Measurements from ENCODE around the gene SPG21. TPM values are rescaled to one million over a fixed set of nuclear protein-coding genes. Genes with fewer than 3 reads are reported as not detected.
"Not testable (repeated sequence)": the region's sequence is repeated elsewhere in the genome, so short reads cannot be mapped to it uniquely, and the experiment has no call there.

SPG21 gene
- total RNA-seq, 1 donor, result 92.4 TPM

DNA sequence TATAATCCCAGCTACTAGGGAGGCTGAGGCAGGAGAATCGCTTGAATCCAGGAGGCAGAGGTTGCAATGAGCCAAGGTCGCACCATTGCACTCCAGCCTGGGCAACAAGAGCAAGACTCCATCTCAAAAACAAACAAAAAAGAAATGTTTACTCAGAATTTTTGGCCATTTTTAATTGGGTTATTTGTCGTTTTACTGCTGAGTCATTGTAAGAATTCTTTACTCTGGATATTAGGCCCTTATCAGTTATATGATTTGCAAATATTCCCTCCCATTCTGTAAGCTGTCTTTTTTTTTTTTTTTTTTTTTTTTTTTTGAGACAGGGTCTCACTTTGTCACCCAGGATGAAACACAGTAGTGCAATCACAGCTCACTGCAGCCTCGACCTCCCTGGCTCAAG, 21.5 kb upstream of the SPG21 start:
- H3K4me3 ChIP-seq (ENCODE audit: low read length); H3K9me3 ChIP-seq (ENCODE audit: low read depth, low read length); H3K27me3 ChIP-seq (ENCODE audit: insufficient read depth, low read length); H3K4me1 ChIP-seq (ENCODE audit: insufficient read depth, low read length): not testable (repeated sequence)

DNA sequence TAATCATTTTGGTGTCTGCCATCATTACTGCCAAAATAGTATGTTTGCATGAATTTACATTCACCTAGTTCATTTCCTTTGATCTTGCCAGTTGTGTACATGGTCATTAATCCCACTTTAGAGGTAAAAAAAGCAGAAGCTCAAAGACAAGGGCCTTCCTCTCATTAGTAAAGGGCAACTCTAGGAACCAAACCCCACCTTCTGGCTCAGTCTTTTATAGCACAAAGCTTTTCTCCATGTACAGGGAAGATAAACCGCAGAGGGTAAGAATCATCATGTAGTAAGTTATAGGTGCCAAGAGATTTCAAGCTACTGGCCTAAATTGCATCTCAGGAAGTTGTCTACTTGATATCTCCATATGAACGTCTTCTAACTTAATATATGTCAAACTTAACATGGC, 19.3 kb upstream of the SPG21 start:
- H3K4me3 ChIP-seq (ENCODE audit: low read length), result no peak overlapping the region
- no peaks in the 10 kb centered on the region for H3K27me3 ChIP-seq (ENCODE audit: insufficient read depth, low read length)
- peaks cover 5% of the 10 kb centered on the region for H3K4me1 ChIP-seq (ENCODE audit: insufficient read depth, low read length)
- no peaks in the 10 kb centered on the region for H3K9me3 ChIP-seq (ENCODE audit: low read depth, low read length)

DNA sequence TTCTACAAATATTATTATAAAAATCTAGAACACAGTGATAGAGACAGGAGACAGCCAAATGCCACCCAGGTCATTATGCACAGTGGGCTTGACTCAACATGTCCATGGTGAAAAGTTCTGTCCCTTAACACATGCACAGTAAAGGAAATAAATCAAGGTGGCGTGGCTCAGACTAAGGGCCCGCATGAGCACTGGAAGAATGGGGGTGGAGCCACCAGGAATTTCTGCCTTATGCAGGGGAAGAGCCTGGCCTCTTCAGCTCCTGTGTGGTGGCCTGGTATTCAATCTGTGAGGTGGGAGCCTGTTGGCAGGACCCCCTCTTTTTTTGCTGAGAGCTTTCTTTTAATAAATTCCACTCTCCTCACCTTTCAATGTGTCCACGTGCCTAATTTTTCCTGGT, 17.2 kb upstream of the SPG21 start:
- Histone ChIP-seq H3K9me3 (ENCODE audit: low read depth, low read length) (no peaks in the 10 kb centered on the region), H3K4me3 (ENCODE audit: low read length) (no peak overlapping the region), H3K4me1 (ENCODE audit: insufficient read depth, low read length) (peaks cover 5% of the 10 kb centered on the region), H3K27me3 (ENCODE audit: insufficient read depth, low read length) (no peaks in the 10 kb centered on the region)

DNA sequence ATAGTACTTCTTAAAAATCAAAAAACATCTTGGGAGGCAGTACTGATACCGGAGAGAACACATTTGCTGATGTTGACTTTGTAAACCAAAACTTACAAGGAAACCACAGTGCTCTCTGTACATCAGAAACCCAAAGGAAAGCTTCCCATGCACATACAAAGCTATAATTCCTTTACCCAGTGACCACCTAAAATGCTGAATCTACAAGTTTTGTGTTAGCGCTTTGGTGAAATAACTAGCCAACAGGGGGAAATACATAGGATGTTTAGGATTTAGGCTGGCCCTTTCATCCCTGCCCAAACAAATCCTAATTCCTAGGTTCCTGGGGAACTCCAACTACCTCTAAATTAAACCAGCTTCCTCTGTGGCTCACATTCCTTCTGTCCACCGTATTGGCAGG, 15.3 kb upstream of the SPG21 start:
- H3K4me1 ChIP-seq (ENCODE audit: insufficient read depth, low read length), result no peaks in the 10 kb centered on the region
- H3K27me3 ChIP-seq (ENCODE audit: insufficient read depth, low read length), result no peaks in the 10 kb centered on the region
- H3K9me3 ChIP-seq (ENCODE audit: low read depth, low read length), result no peaks in the 10 kb centered on the region
- no peak overlapping the region for H3K4me3 ChIP-seq (ENCODE audit: low read length)

- no peaks in the 10 kb centered on the region for H3K4me1 ChIP-seq (ENCODE audit: insufficient read depth, low read length)
- no peaks in the 10 kb centered on the region for H3K27me3 ChIP-seq (ENCODE audit: insufficient read depth, low read length)
- no peak overlapping the region for H3K4me3 ChIP-seq (ENCODE audit: low read length)
- no peaks in the 10 kb centered on the region for H3K9me3 ChIP-seq (ENCODE audit: low read depth, low read length)
Measured at GRCh38 chr15:64997745-64998375, 8.1 kb upstream of the SPG21 start.

- no peaks in the 10 kb centered on the region for H3K4me1 ChIP-seq (ENCODE audit: insufficient read depth, low read length)
- H3K27me3 ChIP-seq (ENCODE audit: insufficient read depth, low read length), result no peaks in the 10 kb centered on the region
- no peak overlapping the region for H3K4me3 ChIP-seq (ENCODE audit: low read length)
- H3K9me3 ChIP-seq (ENCODE audit: low read depth, low read length), result no peaks in the 10 kb centered on the region
Measured at GRCh38 chr15:64997066-64997465, 7.4 kb upstream of the SPG21 start.

DNA sequence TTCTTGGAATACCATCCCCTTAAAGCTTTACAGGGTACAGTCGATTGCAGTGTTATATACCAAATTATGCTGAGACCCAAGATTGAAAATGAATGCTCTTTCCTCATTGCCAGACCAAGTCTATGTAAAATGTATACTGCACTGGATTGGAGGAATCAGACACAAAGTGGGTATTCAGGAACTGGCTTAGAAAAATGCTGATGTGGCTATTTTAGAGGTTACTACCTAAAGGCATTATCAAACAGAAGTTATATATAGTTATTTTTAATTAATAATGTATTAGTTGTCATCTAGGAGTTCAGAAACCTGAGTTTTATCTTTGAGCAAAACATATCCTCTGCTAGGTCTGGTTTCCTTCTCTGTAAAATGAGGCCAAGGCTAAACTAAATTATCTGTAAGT, 3.6 kb upstream of the SPG21 start:
- H3K4me1 ChIP-seq (ENCODE audit: insufficient read depth, low read length), result peaks cover 15% of the 10 kb centered on the region
- no peaks in the 10 kb centered on the region for H3K9me3 ChIP-seq (ENCODE audit: low read depth, low read length)
- H3K27me3 ChIP-seq (ENCODE audit: insufficient read depth, low read length), result no peaks in the 10 kb centered on the region
- no peak overlapping the region for H3K4me3 ChIP-seq (ENCODE audit: low read length)

GRCh38 chr15:64991536-64992135, 1.9 kb upstream of the SPG21 start:
- H3K4me3 ChIP-seq (ENCODE audit: low read length), result no peak overlapping the region
- H3K9me3 ChIP-seq (ENCODE audit: low read depth, low read length), result no peaks in the 10 kb centered on the region
- H3K4me1 ChIP-seq (ENCODE audit: insufficient read depth, low read length), result peaks cover 28% of the 10 kb centered on the region
- no peaks in the 10 kb centered on the region for H3K27me3 ChIP-seq (ENCODE audit: insufficient read depth, low read length)

DNA sequence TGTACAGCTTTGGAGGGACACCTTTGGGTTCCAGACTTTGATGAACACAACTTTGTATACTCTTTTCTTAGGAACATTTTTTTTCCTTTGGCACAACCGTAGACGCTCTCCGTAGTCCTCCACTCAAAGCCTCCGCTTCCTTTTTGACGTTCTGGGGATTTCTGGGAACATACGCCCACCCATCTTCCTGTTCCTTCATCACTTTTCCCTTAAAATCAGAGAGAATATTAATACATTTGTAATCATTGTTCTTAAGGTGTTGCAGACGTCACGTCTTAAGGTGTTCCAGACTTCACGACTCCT, 405 bp upstream of the SPG21 start:
- peak overlapping the region; percentile 94 for H3K4me3 ChIP-seq (ENCODE audit: low read length)
- no peaks in the 10 kb centered on the region for H3K27me3 ChIP-seq (ENCODE audit: insufficient read depth, low read length)
- no peaks in the 10 kb centered on the region for H3K9me3 ChIP-seq (ENCODE audit: low read depth, low read length)
- peaks cover 42% of the 10 kb centered on the region for H3K4me1 ChIP-seq (ENCODE audit: insufficient read depth, low read length)

- no peaks in the 10 kb centered on the region for H3K27me3 ChIP-seq (ENCODE audit: insufficient read depth, low read length)
- peaks cover 62% of the 10 kb centered on the region for H3K4me1 ChIP-seq (ENCODE audit: insufficient read depth, low read length)
- H3K4me3 ChIP-seq (ENCODE audit: low read length), result no peak overlapping the region
- no peaks in the 10 kb centered on the region for H3K9me3 ChIP-seq (ENCODE audit: low read depth, low read length)
Measured at GRCh38 chr15:64987136-64987535, 2.6 kb downstream of the SPG21 start.

- Histone ChIP-seq H3K4me3 (ENCODE audit: low read length) (peak overlapping the region; percentile 1), H3K4me1 (ENCODE audit: insufficient read depth, low read length) (peaks cover 66% of the 10 kb centered on the region)
Measured at GRCh38 chr15:64985366-64986033, 4.2 kb downstream of the SPG21 start.

GRCh38 chr15:64982472-64982871, 7.2 kb downstream of the SPG21 start:
- Histone ChIP-seq H3K4me3 (ENCODE audit: low read length) (no peak overlapping the region), H3K9me3 (ENCODE audit: low read depth, low read length) (no peaks in the 10 kb centered on the region), H3K4me1 (ENCODE audit: insufficient read depth, low read length) (peaks cover 44% of the 10 kb centered on the region), H3K27me3 (ENCODE audit: insufficient read depth, low read length) (no peaks in the 10 kb centered on the region)

More at GRCh38 chr15:64985366-64986033, 4.2 kb downstream of the SPG21 start:
- Histone ChIP-seq H3K9me3 (ENCODE audit: low read depth, low read length) (no peaks in the 10 kb centered on the region), H3K27me3 (ENCODE audit: insufficient read depth, low read length) (no peaks in the 10 kb centered on the region)

DNA sequence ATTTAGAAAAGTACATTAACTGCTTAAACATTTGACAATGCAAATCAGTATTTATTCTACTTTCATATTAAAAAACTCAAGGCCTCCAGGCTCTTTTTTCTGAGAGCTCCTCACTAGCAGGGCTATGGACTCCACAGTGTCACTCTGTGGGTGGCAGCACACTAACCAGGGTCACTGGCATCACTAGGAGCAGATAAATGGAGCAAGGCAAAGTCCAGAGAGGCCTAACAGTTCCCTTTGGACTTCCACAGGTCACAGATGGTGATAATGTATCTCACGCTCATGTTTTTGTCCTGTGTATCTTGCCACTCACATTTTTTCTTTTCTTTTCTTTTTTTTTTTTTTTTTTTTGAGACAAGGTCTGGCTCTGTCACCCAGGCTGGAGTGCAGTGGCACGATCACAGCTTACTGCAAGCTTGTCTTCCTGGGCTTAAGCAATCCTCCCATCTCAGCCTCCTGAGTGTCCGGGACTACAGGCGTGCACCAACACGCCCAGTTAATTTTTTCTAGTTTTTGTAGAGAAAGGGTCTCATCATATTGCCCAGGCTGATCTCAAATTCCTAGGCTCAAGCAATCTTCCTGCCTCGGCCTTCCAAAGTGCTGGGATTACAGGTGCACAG, 7.8 kb downstream of the SPG21 start:
- no peak overlapping the region for H3K4me3 ChIP-seq (ENCODE audit: low read length)

DNA sequence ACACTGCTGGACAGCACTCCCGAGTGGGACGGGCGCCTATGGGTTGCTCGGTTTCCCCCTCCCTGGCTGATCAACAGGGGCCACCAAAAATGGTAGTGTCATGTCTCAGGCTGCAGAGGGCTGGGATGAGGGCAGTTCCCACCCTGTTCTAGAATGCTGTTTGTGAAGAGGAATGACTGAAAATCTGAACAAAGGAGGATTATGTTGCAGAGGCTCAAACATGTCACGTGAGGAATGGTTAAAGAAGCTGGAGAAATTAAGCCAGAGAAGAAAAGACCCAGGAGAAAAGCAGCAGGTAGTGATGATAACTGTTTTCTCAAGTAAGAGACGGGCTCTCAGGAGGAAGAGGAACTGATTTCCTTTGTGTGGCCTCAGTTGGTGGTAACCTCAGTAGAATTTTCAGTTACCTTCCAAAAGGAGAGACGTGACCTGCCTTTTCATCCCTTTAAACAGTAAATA, 10.4 kb downstream of the SPG21 start:
- H3K27me3 ChIP-seq (ENCODE audit: insufficient read depth, low read length), result no peaks in the 10 kb centered on the region
- no peaks in the 10 kb centered on the region for H3K9me3 ChIP-seq (ENCODE audit: low read depth, low read length)
- no peak overlapping the region for H3K4me3 ChIP-seq (ENCODE audit: low read length)
- H3K4me1 ChIP-seq (ENCODE audit: insufficient read depth, low read length), result peaks cover 17% of the 10 kb centered on the region

More for the DNA sequence above, 7.8 kb downstream of the SPG21 start:
- peaks cover 41% of the 10 kb centered on the region for H3K4me1 ChIP-seq (ENCODE audit: insufficient read depth, low read length)
- H3K9me3 ChIP-seq (ENCODE audit: low read depth, low read length), result no peaks in the 10 kb centered on the region
- no peaks in the 10 kb centered on the region for H3K27me3 ChIP-seq (ENCODE audit: insufficient read depth, low read length)

- Histone ChIP-seq H3K4me3 (ENCODE audit: low read length) (no peak overlapping the region), H3K4me1 (ENCODE audit: insufficient read depth, low read length) (peaks cover 4% of the 10 kb centered on the region), H3K9me3 (ENCODE audit: low read depth, low read length) (no peaks in the 10 kb centered on the region), H3K27me3 (ENCODE audit: insufficient read depth, low read length) (no peaks in the 10 kb centered on the region)
Measured at GRCh38 chr15:64975390-64975789, 14.3 kb downstream of the SPG21 start.
